ENCODE data around the gene S100P.
"Not testable (repeated sequence)": the region's sequence is repeated elsewhere in the genome, so short reads cannot be mapped to it uniquely, and the experiment has no call there.

Gene S100P

DNA sequence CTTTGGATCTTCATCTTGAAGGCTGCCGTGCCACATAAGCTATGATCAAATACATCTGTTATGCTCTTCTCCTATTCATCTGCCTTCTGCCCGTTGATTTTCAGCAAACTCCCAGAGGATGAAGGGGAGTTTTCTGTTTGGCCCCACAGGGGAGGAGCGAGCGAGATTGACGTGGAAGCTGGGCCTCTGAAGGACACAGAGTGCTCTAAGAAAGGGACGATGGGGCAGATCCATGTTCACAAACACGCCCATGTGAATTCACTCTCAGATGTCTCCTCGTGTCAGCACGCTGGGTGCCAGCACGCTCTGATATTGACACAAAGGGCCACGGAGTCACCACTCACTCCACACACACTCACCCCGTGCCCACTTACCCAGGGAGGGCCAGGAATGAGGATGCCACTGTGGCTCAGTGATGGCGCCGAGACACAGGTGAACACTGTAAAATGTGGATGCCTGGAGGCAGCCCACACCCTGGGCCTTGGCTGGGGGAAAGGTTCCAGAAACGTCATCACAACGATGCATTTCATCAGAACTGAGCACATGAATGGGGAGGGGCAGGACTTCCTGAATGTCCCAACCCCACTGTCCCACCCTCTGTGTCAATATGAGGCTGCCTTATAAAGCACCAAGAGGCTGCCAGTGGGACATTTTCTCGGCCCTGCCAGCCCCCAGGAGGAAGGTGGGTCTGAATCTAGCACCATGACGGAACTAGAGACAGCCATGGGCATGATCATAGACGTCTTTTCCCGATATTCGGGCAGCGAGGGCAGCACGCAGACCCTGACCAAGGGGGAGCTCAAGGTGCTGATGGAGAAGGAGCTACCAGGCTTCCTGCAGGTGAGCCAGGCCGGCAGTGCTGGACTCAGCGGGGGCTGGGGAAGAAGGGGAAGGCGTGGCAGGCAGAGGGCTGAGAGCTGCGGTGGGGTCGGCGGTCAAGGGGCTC is at the start of gene S100P:
Gene S100P, plus strand, starts transcription at position 648 of the 946 bp plus-strand sequence. Its CDS starts 55 bp downstream, at position 703.
- no peak for DNase-seq

GRCh38 chr4:6644792-6645530 is 48.7 kb upstream of the S100P start:
- no peak for DNase-seq

- DNase-seq = no peak
These were observed 46.5 kb upstream of the S100P start for GRCh38 chr4:6647169-6647568.

DNA sequence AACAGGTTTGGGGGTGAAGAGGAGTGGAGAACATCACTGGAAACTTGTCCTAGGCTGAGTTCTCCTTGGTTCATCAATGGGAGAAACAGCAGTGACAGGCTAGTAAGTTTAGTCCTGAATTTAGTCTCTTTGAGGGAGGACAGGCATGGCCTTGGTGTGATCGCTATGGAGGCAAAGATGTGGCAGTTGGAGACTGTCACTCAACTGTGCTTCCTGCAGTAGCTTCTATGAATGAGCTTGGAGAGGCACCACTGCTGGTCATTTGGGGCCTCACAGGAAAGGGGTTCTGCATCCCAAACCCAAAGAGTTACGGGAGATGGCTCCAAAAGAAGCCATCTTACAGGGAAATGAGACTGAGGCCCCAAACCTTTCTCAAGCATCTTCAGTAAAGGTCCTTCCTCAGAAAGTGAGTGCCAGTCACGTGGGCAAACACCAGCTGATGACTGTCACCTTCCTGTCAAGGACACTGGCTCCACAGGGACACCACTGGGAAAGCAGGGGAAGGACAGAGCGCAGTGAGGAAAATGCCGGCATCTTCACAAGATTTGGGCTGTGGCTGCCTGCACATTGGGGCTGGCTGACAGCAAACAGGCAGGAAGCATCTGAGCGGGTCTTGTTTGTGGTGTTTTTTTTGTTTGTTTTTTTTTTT is 46.0 kb upstream of the S100P start:
- no peak for DNase-seq

DNA sequence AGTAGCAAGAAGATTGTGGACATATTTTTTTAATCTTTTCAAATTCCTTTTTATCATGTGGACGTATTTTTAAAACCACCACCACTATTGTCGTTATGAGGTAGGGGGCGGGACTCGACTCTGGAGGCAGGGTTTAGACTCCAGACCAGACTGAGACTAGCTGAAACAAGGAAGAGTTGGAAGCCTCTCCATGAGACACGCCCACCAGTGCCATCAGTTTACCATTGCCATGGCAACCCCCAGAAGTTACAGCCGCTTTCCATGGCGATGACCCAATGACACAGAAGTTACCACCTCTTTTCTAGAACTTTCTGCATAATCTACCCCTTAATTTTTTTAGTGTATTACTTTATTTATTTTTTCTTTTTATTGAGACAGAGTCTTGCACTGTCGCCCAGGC is 44.5 kb upstream of the S100P start:
- DNase-seq = no peak

DNA sequence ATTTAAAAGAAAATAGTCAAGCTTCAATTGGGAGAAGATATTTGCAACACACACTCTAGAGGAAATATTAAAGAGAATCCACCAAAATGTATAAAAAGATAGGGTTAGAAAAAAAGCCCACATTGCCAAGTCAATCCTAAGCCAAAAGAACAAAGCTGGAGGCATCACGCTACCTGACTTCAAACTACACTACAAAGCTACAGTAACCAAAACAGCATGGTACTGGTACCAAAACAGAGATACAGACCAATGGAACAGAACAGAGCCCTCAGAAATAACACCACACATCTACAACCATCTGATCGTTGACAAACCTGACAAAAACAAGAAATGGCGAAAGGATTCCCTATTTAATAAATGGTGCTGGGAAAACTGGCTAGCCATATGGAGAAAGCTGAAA is 39.5 kb upstream of the S100P start:
- DNase-seq = not testable (repeated sequence)

DNA sequence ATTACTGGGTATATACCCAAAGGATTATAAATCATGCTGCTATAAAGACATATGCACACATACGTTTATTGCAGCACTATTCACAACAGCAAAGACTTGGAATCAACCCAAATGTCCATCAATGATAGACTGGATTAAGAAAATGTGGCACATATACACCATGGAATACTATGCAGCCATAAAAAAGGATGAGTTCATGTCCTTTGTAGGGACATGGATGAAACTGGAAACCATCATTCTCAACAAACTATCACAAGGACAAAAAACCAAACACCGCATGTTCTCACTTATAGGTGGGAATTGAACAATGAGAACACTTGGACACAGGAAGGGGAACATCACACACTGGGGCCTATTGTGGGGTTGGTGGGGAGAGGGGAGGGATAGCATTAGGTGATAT is 38.4 kb upstream of the S100P start:
- not testable (repeated sequence) for DNase-seq

DNA sequence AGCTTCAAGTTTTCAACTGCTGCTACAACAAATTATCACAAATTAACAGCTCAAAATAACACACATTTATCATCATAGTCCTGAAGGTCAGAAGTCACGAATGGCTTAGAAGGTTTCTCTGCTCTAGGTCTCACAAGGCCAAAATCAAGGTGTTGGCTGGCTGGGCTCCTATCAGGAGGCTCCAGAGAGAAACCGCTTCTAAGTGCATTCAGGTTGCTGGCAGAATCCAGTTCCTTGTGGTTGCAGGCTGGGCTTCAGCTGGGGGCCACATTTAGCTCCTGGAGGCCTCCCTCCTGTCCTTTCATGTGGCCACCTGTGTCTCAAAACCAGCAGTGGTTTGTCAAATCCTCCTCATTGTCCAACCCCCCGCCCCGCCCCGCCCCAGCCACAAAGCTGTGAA is 37.8 kb upstream of the S100P start:
- DNase-seq = no peak

DNA sequence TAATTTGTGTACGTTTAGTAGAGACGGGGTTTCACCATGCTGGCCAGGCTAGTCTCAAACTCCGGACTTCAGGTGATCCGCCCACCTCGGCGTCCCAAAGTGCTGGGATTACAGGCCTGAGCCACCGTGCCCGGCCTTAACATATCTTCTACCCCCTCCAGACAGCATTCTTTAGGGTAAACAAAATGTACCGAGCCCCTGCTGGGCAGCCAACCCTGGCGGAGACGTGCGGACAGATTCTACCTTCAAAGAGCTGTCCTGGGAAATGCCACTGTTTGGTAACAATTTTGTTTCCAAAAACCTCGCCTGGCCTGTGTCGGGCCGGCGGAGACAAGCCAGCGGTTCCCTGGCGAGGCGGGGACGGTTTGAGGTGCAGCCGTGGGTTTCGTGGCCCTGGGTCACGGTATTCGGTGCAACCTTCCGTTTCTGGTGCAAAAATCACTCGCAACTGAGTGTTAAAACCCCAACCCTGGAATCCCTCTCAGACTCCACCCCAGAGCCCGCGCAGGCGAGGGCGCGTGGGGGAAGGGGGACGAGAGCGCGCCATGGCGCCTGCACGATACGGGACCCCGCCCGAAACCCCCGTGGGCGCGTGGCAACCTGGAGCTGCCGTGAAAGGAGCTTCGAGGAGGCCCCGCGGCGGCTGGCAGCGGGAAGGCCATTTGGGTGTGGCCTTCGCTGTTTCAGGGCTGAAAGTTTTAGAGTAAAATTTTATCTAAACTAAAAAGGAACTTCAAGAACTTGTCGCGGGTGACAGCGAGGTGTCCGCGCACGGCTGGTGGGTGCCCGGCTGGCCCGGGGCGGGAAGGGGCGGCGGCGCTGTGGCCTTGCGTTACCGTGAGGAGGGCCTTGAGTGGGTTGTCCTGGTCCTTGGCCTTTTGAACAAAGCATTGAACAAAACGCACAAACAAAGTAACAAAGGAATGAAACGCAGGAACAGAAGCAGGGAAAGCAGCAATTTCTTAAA is 36.2 kb upstream of the S100P start:
- DNase-seq = no peak

- no peak for DNase-seq
These were observed 35.5 kb upstream of the S100P start for GRCh38 chr4:6658209-6658595.

GRCh38 chr4:6658597-6659075 is 35.0 kb upstream of the S100P start:
- DNase-seq = peak; percentile 53 to 57

DNA sequence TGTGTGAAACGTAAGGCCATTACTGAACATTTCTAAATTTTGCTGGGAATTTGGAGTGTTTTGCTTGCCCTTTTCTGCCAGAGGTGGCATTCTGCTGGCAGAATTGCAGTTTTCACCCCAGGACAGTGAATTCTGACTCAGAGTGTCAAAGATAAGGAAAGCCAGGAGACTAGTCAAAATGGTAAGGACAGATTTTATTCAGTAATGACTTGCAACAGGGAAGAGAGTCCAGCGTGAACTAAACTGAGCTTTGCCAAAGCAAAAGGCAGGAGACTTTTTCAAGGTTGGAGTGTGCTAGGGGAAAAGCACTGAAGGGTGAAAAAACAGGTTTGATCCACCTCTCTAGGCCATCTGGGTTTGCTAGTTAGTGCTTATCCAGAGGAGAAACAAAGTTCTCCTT is 33.8 kb upstream of the S100P start:
- no peak for DNase-seq

DNA sequence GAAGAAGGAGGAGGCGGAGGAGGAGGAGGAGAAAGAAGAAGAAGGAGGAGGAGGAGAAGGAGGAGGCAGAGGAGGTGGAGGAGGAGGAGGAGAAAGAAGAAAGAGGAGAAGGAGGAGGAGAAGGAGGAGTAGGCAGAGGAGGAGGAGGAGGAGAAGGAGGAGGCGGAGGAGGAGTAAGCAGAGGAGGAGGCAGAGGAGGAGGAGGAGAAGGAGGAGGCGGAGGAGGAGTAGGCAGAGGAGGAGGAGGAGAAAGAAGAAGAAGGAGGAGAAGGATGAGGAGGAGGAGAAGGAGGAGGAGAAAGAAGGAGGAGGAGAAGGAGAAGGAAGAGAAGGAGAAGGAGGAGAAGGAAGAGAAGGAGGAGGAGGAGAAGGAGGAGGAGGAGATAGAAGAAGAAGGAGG is 33.2 kb upstream of the S100P start:
- no peak for DNase-seq

DNA sequence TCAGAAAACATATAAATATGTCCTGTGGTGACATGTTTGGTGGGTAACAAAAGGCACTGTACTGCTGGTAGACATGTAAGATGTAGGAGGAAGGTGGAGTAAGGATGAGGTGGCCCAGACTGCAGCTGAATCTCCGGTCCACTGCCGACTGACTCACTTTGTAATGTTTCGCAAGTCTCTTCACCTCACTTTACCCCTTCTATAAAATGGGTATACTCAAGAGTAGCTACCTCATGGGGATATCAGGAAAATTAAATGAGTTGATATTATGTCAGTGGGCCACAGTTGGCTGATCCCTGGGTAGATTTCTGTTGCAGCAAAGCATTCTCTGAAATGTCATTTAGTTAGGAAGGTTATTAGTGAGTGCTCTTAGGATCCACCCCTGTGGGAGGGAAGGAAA is 31.1 kb upstream of the S100P start:
- no peak for DNase-seq

DNA sequence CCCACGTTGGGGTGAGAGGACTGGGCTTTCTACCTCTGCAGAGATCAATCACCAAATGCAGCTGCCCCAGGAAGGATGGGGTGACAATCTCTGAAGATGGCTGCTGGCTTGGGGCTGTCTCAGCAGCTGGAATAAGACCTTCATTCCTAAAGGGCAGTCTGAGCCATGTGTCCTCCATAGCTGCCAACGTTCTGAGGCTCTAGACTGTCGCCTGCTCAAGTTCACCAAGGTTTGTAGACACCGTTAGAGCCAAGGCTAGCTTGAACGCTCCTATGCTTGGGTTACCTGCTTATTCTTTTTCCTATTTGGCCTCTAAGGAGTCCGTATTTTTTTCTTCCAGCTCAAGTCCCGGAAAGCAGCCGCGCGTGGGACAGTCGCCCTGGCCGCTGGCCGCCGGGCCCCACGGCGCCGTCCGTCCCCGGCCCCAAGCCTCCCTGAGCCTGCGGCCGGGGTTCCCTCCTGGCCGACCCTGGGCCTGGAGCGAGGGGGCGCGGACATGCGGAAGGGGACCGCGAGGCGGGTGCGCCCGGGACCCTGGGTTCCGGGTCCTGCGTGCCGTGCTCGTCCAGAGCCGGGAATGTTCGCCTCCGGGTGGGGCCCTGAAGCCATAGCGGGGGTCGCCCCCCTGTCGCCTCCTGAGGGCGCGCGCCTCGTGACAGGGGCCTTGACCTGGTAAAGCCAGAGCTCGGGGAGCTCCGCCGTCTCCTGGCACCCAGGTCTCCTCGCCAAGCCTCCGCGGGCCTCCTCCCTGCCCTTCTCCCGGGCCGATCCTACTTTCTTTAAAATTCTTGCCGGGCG is 29.9 kb upstream of the S100P start:
- no peak for DNase-seq

GRCh38 chr4:6665320-6665654 is 28.4 kb upstream of the S100P start:
- DNase-seq = no peak

- no peak for DNase-seq
These were observed 25.3 kb upstream of the S100P start for GRCh38 chr4:6668391-6668790.

DNA sequence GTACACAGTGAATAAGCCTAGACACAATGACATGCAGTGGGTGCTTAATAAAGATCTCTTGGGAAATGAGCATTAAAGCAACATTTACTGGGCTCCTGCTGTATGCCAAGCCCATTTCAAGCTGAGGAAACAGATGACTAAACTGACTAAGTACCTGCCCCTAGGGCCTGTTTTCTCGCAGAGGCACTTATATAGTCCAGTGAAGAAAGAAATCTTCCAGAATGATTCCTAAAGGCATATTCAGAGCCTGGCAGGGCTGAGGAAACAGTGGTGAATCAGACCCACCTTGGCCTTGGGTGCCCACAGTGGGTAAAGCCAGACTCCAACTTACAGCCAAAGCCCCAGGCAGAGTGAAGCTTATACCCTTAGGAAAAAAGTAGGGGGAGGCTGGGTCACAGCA is 22.0 kb upstream of the S100P start:
- DNase-seq = no peak

DNA sequence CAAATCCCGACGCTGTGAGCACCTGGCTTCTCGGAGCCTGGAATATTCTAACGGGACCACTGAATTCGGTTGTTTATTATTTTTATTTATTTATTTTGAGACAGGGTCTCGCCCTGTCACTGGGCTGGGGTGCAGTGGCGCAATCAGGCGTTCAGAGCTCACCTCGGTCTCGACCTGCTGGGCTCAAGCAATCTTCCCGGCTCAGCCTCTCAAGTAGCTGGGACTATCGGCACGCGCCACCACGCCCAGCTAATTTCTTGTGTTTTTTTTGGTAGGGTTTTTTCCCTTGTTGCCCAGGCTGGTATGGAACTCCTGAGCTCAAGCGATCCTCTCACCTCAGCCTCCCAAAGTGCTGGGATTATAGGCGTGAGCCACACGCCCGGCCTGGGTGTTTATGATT is 21.5 kb upstream of the S100P start:
- DNase-seq = no peak

DNA sequence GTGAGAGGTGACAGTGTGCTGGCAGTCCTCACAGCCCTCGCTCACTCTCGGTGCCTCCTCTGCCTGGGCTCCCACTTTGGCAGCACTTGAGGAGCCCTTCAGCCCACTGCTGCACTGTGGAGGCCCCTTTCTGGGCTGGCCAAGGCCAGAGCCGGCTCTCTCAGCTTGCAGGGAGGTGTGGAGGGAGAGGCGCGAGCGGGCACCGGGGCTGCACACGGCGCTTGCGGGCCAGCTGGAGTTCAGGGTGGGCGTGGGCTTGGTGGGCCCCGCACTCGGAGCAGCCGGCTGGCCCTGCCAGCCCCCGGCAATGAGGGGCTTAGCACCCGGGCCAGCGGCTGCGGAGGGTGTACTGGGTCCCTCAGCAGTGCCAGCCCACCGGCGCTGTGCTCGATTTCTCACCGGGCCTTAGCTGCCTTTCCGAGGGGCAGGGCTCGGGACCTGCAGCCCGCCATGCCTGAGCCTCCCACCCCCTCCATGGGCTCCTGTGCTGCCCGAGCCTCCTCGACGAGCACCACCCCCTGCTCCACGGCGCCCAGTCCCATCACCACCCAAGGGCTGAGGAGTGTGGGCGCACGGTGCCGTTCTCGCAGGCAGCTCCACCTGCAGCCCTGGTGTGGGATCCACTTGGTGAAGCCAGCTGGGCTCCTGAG is 21.0 kb upstream of the S100P start:
- not testable (repeated sequence) for DNase-seq

DNA sequence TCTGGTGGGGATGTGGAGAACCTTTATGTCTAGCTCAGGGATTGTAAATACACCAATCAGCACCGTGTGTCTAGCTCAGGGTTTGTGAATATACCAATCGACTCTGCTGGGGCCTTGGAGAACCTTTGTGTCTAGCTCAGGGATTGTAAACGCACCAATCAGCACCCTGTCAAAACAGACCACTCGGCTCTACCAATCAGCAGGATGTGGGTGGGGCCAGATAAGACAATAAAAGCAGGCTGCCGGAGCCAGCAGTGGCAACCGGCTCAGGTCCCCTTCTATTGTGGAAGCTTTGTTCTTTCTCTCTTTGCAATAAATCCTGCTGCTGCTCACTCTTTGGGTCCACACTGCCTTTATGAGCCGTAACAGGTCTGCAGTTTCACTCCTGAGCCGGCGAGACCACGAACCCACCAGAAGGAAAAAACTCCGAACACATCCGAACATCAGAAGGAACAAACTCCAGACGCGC is 20.5 kb upstream of the S100P start:
- peak in 1 of 2 experiments; percentile 64 for DNase-seq

All from stimulated activated CD4-positive, alpha-beta T cell treated with anti-CD3 and anti-CD28 coated beads, Interleukin-4, amount 100 ng/mL, for 4 hours (primary cell).